ENCODE results near the gene HECTD3. TPM values are rescaled to one million over a fixed set of nuclear protein-coding genes. Genes with fewer than 3 reads are reported as not detected.

The HECTD3 gene
- total and polyA plus RNA-seq, 4 donors = 21.9 to 46.7 (median 31.0) TPM

DNA sequence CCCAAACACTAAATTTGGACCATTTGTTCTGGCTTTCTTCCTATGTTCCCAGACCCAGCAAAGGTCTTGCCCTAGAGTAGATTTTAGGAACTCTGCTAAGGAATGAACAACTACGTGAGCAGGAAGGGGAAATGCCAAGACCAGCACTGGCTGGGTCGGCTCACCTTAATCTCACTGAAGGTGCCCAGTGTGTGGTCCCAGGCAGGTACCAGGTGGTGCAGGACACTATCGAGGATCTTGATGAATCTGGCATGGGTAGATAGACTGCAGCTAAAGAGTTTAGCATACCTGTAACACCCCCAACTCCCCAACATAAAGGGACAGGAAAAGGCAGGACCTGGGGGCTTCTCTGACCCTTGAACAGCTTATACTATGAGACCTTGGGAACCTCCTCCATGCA, 3.0 kb downstream of the HECTD3 start:
- H3K27me3 ChIP-seq (ENCODE audit: control insufficient read depth in 3 of 3, insufficient read depth in 3 of 3, low read length in 2 of 3) = no peaks in the 10 kb centered on the region
- no peak overlapping the region for H3K27ac ChIP-seq (ENCODE audit: low read depth in 1 of 2, low read length in 1 of 2)
- no peak overlapping the region for H3K9ac ChIP-seq (ENCODE audit: insufficient read depth in 1 of 2, low read length in 2 of 2)
- H3K9me3 ChIP-seq (ENCODE audit: control insufficient read depth in 4 of 4, insufficient read depth in 3 of 4, low read length in 3 of 4) = no peaks in the 10 kb centered on the region
- DNase-seq = no peak
- H3K36me3 ChIP-seq (ENCODE audit: control insufficient read depth in 4 of 4, insufficient read depth in 4 of 4, low read length in 4 of 4) = peaks cover 34 to 61% (median 39%) of the 10 kb centered on the region in 4 donors
- WGBS, 2 donors = 88 to 94% methylated on average over 3 of the region's 3 CpGs
- ATAC-seq (ENCODE audit: insufficient read depth, low FRiP score) = no peak
- TF ChIP-seq, protein P1, sequence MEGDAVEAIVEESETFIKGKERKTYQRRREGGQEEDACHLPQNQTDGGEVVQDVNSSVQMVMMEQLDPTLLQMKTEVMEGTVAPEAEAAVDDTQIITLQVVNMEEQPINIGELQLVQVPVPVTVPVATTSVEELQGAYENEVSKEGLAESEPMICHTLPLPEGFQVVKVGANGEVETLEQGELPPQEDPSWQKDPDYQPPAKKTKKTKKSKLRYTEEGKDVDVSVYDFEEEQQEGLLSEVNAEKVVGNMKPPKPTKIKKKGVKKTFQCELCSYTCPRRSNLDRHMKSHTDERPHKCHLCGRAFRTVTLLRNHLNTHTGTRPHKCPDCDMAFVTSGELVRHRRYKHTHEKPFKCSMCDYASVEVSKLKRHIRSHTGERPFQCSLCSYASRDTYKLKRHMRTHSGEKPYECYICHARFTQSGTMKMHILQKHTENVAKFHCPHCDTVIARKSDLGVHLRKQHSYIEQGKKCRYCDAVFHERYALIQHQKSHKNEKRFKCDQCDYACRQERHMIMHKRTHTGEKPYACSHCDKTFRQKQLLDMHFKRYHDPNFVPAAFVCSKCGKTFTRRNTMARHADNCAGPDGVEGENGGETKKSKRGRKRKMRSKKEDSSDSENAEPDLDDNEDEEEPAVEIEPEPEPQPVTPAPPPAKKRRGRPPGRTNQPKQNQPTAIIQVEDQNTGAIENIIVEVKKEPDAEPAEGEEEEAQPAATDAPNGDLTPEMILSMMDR (IDR thresholded peaks at IDR 0.05; ENCODE audit: control extremely low read depth, extremely low read depth) = no peak
- H3K4me1 ChIP-seq (ENCODE audit: control insufficient read depth in 5 of 5, insufficient read depth in 5 of 5, low read length in 5 of 5) = peaks cover 0 to 23% (median 16%) of the 10 kb centered on the region in 5 donors
- H3K4me3 ChIP-seq = no peak overlapping the region

DNA sequence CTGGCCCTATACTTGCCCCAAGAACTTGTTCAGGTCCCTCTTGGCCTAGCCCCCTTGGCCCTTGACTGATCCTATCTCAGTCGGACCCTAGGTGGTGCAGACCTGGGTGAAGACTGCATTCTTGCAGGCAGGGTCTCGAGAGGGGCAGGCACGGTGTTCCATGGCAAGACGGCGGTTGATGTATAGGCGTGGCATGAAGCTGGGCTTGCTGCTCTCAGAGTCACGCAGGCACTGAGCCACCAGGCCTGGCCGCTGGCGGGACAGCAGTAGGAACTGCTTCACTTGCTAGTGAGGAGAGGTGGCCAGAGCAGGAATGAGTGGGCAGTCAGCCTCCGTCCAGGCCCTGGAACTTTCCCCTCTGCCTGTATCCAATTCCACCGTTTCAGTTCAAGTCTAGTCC, 3.8 kb downstream of the HECTD3 start:
- H3K9me3 ChIP-seq (ENCODE audit: control insufficient read depth in 4 of 4, insufficient read depth in 3 of 4, low read length in 3 of 4) = no peaks in the 10 kb centered on the region
- H3K4me1 ChIP-seq (ENCODE audit: control insufficient read depth in 5 of 5, insufficient read depth in 5 of 5, low read length in 5 of 5) = peaks cover 0 to 16% (median 14%) of the 10 kb centered on the region in 5 donors
- H3K9ac ChIP-seq (ENCODE audit: insufficient read depth in 1 of 2, low read length in 2 of 2) = no peak overlapping the region
- no peak overlapping the region for H3K27ac ChIP-seq (ENCODE audit: low read depth in 1 of 2, low read length in 1 of 2)
- 84 to 89% methylated on average over 11 of the region's 11 CpGs for WGBS, 2 donors
- TF ChIP-seq, protein P1 (IDR thresholded peaks at IDR 0.05; ENCODE audit: control extremely low read depth, extremely low read depth) = no peak
- H3K4me3 ChIP-seq = no peak overlapping the region
- ATAC-seq (ENCODE audit: insufficient read depth, low FRiP score) (no peak), DNase-seq (no peak)
- no peaks in the 10 kb centered on the region for H3K27me3 ChIP-seq (ENCODE audit: control insufficient read depth in 3 of 3, insufficient read depth in 3 of 3, low read length in 2 of 3)
- H3K36me3 ChIP-seq (ENCODE audit: control insufficient read depth in 4 of 4, insufficient read depth in 4 of 4, low read length in 4 of 4) = peaks cover 35 to 69% (median 43%) of the 10 kb centered on the region in 4 donors

DNA sequence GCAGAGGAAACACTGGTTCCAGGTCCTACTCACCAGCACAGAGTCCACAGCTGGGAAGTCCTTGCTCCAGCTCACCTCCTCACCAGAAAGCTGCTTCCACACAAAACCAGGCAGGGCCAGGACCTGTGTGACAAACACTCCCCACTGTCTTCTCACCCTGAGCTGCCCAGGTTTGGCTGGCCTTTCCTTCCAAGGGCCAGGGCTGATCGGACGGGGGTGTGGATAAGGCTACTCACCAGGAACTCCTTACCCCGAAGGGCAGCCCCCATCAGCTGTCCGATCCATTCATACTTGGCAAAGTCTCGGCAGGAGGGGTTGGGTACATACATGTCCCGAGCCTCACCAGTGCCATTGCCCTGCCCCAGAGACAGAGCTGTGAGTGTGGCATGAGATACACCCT, 5.4 kb downstream of the HECTD3 start:
- 94 to 96% methylated on average over 6 of the region's 6 CpGs for WGBS, 2 donors
- Histone ChIP-seq H3K36me3 (ENCODE audit: control insufficient read depth in 4 of 4, insufficient read depth in 4 of 4, low read length in 4 of 4) (peaks cover 37 to 76% (median 45%) of the 10 kb centered on the region in 4 donors), H3K27me3 (ENCODE audit: control insufficient read depth in 3 of 3, insufficient read depth in 3 of 3, low read length in 2 of 3) (no peaks in the 10 kb centered on the region), H3K4me3 (no peak overlapping the region), H3K9me3 (ENCODE audit: control insufficient read depth in 4 of 4, insufficient read depth in 3 of 4, low read length in 3 of 4) (no peaks in the 10 kb centered on the region), H3K4me1 (ENCODE audit: control insufficient read depth in 5 of 5, insufficient read depth in 5 of 5, low read length in 5 of 5) (peaks cover 0 to 13% (median 7%) of the 10 kb centered on the region in 5 donors), H3K9ac (ENCODE audit: insufficient read depth in 1 of 2, low read length in 2 of 2) (no peak overlapping the region), H3K27ac (ENCODE audit: low read depth in 1 of 2, low read length in 1 of 2) (no peak overlapping the region)
- DNase-seq = no peak
- no peak for ATAC-seq (ENCODE audit: insufficient read depth, low FRiP score)
- TF ChIP-seq, protein P1 (IDR thresholded peaks at IDR 0.05; ENCODE audit: control extremely low read depth, extremely low read depth) = no peak

Measured in lung (tissue), 12 donors.